Medulla oblongata (tissue), 1 donor: ENCODE results near the gene SLC25A15.
"Not testable (repeated sequence)": the region's sequence is repeated elsewhere in the genome, so short reads cannot be mapped to it uniquely, and the experiment has no call there.

Experiments
- DNase-seq: peaks from one replicate; pipeline ENCODE4 v3.0.0-alpha.2; 2015; ENCODE audit errors: extremely low spot score

SLC25A15 gene

DNA sequence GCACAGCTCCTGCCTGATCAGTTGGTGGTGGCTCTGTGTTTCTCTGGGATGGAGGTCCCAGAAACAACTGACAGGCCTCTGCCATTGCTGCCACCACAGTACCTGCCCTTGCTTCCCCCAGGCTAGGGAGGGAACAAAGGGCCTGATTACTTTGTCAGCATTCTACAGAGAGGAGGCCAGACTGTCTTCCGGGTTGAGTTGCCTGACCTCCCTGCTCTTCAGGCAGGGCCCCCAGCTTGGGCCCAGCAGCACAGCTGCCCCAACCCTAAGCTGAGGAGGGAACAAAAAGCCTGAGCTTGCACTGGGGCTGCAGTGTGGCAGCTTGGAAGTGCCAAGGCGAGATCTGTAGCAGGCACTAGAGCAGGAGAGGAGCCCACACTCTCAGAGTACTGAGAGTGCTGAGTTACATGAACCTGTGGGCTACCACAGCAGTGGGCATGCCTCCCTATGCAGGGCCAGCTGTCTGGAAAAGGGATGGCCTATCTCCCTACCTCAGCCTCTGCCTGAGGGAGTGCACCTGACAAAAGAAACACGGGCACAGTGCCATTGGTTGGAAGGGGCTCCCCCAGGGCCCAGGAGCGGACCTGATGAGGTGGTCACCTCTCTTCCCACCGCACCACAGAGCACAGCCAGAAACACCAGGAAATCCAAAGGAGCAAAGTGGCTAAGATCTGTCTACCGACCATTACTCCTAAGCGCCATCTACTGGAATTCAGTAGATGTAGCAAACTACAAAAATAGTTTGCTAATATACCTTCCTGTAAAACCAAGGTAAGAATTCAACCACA lies 24.4 kb downstream of the SLC25A15 start:
- DNase-seq = no peak

DNA sequence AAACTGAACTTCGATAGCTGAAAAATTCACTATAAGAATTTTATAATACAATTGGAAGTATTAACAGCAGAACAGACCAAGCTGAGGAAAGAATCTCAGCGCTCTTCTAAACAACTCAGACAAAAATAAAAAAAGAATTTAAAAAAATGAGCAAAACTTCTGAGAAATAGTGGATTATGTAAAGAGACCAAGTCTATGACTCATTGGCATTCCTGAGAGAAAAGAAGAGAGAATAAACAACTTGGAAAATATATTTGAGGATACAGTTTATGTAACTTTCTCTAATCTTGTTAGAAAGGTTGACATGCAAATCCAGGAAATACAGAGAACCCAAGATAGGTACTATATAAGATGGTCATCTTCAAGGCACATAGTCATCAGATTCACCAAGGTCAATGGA lies 25.4 kb downstream of the SLC25A15 start:
- DNase-seq = no peak

DNA sequence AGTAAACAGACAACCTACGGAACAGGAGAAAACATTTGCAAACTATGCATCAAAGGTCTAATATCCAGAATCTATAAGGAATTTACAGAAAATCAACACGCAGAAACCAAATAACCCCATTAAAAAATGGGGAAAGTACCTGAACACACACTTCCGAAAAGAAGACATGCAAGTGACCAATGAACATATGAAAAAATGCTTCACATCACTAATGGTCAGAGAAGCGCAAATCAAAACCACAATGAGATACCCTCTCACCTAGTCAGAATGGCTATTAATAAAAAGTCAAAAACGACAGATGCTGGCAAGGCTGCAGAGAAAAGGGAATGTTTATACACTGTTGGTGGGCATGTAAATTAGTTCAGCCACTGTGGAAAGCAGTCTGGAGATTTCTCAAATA lies 29.5 kb downstream of the SLC25A15 start:
- DNase-seq = no peak

DNA sequence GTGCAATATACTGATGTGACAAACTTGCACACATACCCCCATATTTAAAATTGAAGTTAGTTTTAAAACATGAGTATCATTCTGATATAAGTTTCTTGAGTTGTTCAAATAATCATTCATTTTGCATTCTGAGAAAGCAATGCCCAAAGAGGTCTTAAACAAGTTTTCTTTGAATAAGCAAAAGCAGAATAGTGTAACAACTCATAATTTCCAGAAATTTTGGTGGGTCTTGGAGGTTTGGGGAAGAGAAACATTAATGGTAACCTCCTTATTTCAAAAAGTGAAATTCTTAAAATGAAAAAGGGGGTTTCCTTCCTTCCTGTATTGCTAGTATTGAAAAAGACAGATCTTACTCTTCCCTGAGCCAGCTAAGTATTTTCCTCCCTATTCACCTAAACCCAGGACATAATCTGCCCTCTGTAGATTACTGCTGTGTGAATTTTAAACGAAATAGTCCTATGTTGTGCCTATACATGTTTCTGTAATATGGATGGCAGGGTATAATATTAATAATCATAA lies 30.4 kb downstream of the SLC25A15 start:
- DNase-seq = no peak

DNA sequence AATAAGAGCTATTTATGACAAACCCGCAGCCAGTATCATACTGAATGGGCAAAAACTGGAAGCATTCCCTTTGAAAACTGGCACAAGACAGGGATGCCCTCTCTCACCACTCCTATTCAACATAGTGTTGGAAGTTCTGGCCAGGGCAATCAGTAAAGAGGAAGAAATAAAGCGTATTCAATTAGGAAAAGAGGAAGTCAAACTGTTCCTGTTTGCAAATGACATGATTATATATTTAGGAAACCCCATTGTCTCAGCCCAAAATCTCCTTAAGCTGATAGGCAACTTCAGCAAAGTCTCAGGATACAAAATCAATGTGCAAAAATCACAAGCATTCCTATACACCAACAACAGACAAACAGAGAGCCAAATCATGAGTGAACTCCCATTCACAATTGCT lies 50.3 kb downstream of the SLC25A15 start:
- not testable (repeated sequence) for DNase-seq

DNA sequence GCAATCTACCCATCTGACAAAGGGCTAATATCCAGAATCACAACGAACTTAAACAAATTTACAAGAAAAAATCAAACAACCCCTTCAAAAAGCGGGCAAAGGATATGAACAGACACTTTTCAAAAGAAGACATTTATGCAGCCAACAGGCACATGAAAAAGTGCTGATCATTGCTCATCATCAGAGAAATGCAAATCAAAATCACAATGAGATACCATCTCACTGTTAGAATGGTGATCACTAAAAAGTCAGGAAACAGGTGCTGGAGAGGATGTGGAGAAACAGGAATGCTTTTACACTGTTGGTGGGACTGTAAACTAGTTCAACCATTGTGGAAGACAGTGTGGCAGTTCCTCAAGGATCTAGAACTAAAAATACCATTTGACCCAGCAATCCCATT lies 51.5 kb downstream of the SLC25A15 start:
- not testable (repeated sequence) for DNase-seq
